SW 1271 (cell line): ENCODE results near the gene IL1R2.

ENCODE experiments used
- DNase-seq, 2 experiments: peaks; one replicate each; lab custom pipeline; 2025; lab: John Stamatoyannopoulos, UW

IL1R2 gene

GRCh38 chr2:102022884-102023539, 31.3 kb downstream of the IL1R2 start:
- DNase-seq: no peak

GRCh38 chr2:102024410-102024809, 32.6 kb downstream of the IL1R2 start:
- DNase-seq: no peak

GRCh38 chr2:102025016-102025501, 33.3 kb downstream of the IL1R2 start:
- DNase-seq: no peak

GRCh38 chr2:102025583-102026267, 34.0 kb downstream of the IL1R2 start:
- DNase-seq: no peak

- no peak for DNase-seq
These were observed 35.5 kb downstream of the IL1R2 start for GRCh38 chr2:102027036-102027980.

GRCh38 chr2:102028470-102028869, 36.7 kb downstream of the IL1R2 start:
- DNase-seq: no peak

GRCh38 chr2:102029405-102029804, 37.6 kb downstream of the IL1R2 start:
- no peak for DNase-seq

- no peak for DNase-seq
These were observed 38.2 kb downstream of the IL1R2 start for GRCh38 chr2:102029952-102030351.

- DNase-seq: no peak
These were observed 38.7 kb downstream of the IL1R2 start for GRCh38 chr2:102030502-102030854.

GRCh38 chr2:102030855-102031527, 39.2 kb downstream of the IL1R2 start:
- DNase-seq: no peak

GRCh38 chr2:102032368-102033030, 40.7 kb downstream of the IL1R2 start:
- DNase-seq: no peak

GRCh38 chr2:102033031-102033749, 41.4 kb downstream of the IL1R2 start:
- DNase-seq: no peak

- no peak for DNase-seq
These were observed 42.3 kb downstream of the IL1R2 start for GRCh38 chr2:102033750-102034682.

GRCh38 chr2:102034683-102035548, 43.2 kb downstream of the IL1R2 start:
- no peak for DNase-seq

GRCh38 chr2:102037681-102038080, 45.9 kb downstream of the IL1R2 start:
- DNase-seq: no peak

- no peak for DNase-seq
These were observed 48.5 kb downstream of the IL1R2 start for GRCh38 chr2:102040229-102040628.

- DNase-seq: no peak
These were observed 49.6 kb downstream of the IL1R2 start for GRCh38 chr2:102041351-102041750.

GRCh38 chr2:102042196-102043081, 50.7 kb downstream of the IL1R2 start:
- DNase-seq: no peak
